HepG2 (cell line): ENCODE data around the gene TUBA4B. TPM values are rescaled to one million over a fixed set of nuclear protein-coding genes. Genes with fewer than 3 reads are reported as not detected.

Experiments
- AHR ChIP-seq: IDR thresholded peaks from 2 replicates; pipeline ENCODE4 v1.6.1; 2018; ENCODE audit warnings: missing genetic modification reagents, missing compliant biosample characterization
- ATF1 ChIP-seq: IDR thresholded peaks from 2 replicates; pipeline ENCODE4 v1.6.1; 2016; ENCODE audit warnings: mild to moderate bottlenecking, control low read depth
- HINFP ChIP-seq: sonication (generic); formaldehyde crosslinking; IDR thresholded peaks from 2 replicates; pipeline ENCODE4 v1.4.0; 2020; ENCODE audit warnings: low read depth, mild to moderate bottlenecking, missing genetic modification reagents
- HNRNPUL1 ChIP-seq: fragments of 200-400 bp; formaldehyde crosslinking; IDR thresholded peaks from 2 replicates; pipeline ENCODE4 v1.6.1; 2017; ENCODE audit warnings: low read depth, mild to moderate bottlenecking, low read length, moderate library complexity
- MLXIP ChIP-seq: sonication (generic); formaldehyde crosslinking; IDR thresholded peaks from 2 replicates; pipeline ENCODE4 v1.9.0; 2021; ENCODE audit warnings: missing genetic modification reagents, borderline replicate concordance
- PAXIP1 ChIP-seq: sonication (generic); formaldehyde crosslinking; conservative IDR thresholded peaks from 2 replicates; pipeline ENCODE4 v1.4.0; 2020; ENCODE audit warnings: mild to moderate bottlenecking, missing genetic modification reagents, moderate library complexity
- RNF2 ChIP-seq: fragments of 450-650 bp; conservative IDR thresholded peaks from 2 replicates; pipeline ENCODE4 v1.6.1; 2016; ENCODE audit warnings: low read depth
- RNF219 ChIP-seq: sonication (generic); formaldehyde crosslinking; IDR thresholded peaks from 2 replicates; pipeline ENCODE4 v1.5.0; 2020; ENCODE audit warnings: mild to moderate bottlenecking, missing genetic modification reagents
- SMARCE1 ChIP-seq: fragments of 450-650 bp; IDR thresholded peaks from 2 replicates; pipeline ENCODE4 v1.6.1; 2017; ENCODE audit warnings: borderline replicate concordance
- SP5 ChIP-seq: IDR thresholded peaks from 2 replicates; pipeline ENCODE4 v1.6.1; 2016; ENCODE audit warnings: low read depth, borderline replicate concordance
- TFE3 ChIP-seq: IDR thresholded peaks from 2 replicates; pipeline ENCODE4 v1.6.1; 2016
- ZFX ChIP-seq: sonication (generic); formaldehyde crosslinking; IDR thresholded peaks from 2 replicates; pipeline ENCODE4 v1.4.0; 2020; ENCODE audit warnings: mild to moderate bottlenecking, low read depth, missing genetic modification reagents, moderate library complexity
- ZNF264 ChIP-seq: sonication (generic); formaldehyde crosslinking; IDR thresholded peaks from 2 replicates; pipeline ENCODE4 v1.4.0; 2020; ENCODE audit warnings: missing genetic modification reagents
- ZNF468 ChIP-seq: sonication (generic); formaldehyde crosslinking; IDR thresholded peaks from 2 replicates; pipeline ENCODE4 v1.8.0; 2022; ENCODE audit warnings: mild to moderate bottlenecking, moderate library complexity, missing genetic modification reagents
- ZNF790 ChIP-seq: sonication (generic); formaldehyde crosslinking; IDR thresholded peaks from 2 replicates; pipeline ENCODE4 v1.8.0; 2022; ENCODE audit warnings: missing genetic modification reagents, mild to moderate bottlenecking, borderline replicate concordance
- polyA plus RNA-seq, 8 experiments: library from polyadenylated mRNA; depleted of rRNA in 3 of 8; stranded (reverse) in 7 of 8; unstranded in 1 of 8; fragments of >200 nt; fragmentation: Illumina TruSeq in 4 of 8; extraction: Trizol in 4 of 8; gene quantifications; 2 replicates each; pipeline versions ENCODE4 v1.2.1 to v1.2.3, GENCODE V29; 2011 to 2016; ENCODE audit warnings: low read depth in 4 of 8, missing spikeins in 1 of 8, mixed read lengths in 1 of 8; ENCODE audit not compliant: insufficient read depth in 1 of 8
- total RNA-seq, 5 experiments: library from RNA; depleted of rRNA; stranded (reverse); fragments of >200 nt; fragmentation: Illumina TruSeq; extraction: Trizol; gene quantifications; 2 replicates each; pipeline ENCODE4 v1.2.3, GENCODE V29; 2016; ENCODE audit warnings: low read depth in 1 of 5

The TUBA4B gene
- total and polyA plus RNA-seq, 2 of the 13 experiments (the other 11 are each of a cell fraction or from before 2014, with no cell fraction given), result 0.18 to 0.22 TPM

GRCh38 chr2:219206328-219207133 lies 46.5 kb upstream of the TUBA4B start, which contains the start of gene ZFAND2B (continued):
- TF ChIP-seq RNF219 (CRISPR knock-in tag), result no peak
- peak; percentile 88 for TF ChIP-seq SP5
- TF ChIP-seq PAXIP1 (CRISPR knock-in tag), result peak; percentile 73
- TF ChIP-seq ZNF264, result peak; percentile 81; the same call in 1 of the 2 replicates
- TF ChIP-seq ZNF468, result no peak
- no peak for TF ChIP-seq ATF1 (CRISPR knock-in tag)
- TF ChIP-seq SMARCE1, result no peak
- peak; percentile 73; the same call in 1 of the 2 replicates for TF ChIP-seq HINFP (CRISPR knock-in tag)
- peak; percentile 75; the same call in 1 of the 2 replicates for TF ChIP-seq AHR
- no peak for TF ChIP-seq ZNF790
- peak; percentile 87 for TF ChIP-seq ZFX
- no peak; the same call in 1 of the 2 replicates for TF ChIP-seq RNF2
- no peak for TF ChIP-seq HNRNPUL1
- TF ChIP-seq MLXIP (CRISPR knock-in tag), result no peak
- peak; percentile 19; the same call in 1 of the 2 replicates for TF ChIP-seq TFE3 (CRISPR knock-in tag)
